ENCODE measurements around the gene VPS39.

- TF ChIP-seq ZBTB17 (CRISPR knock-in tag; IDR thresholded peaks at IDR 0.05) = no peak
- TF ChIP-seq POLR2H (tag; IDR thresholded peaks at IDR 0.05; ENCODE audit: low read depth) = no peak
- no peak for TF ChIP-seq CTCF (IDR thresholded peaks at IDR 0.05 in 2 of 3, conservative IDR thresholded peaks at IDR 0.05 in 1 of 3; ENCODE audit: insufficient read depth in 2 of 3, low read depth in 1 of 3, low read length in 3 of 3)
- no peak for TF ChIP-seq KDM1A (IDR thresholded peaks at IDR 0.05)
- TF ChIP-seq ZBTB26 (CRISPR knock-in tag; IDR thresholded peaks at IDR 0.05) = no peak
Observed at GRCh38 chr15:42147431-42147735, 60.7 kb downstream of the VPS39 start.

Data from K562 (cell line).